WTC11 (cell line): ENCODE data around the gene MMS19. TPM values are rescaled to one million over a fixed set of nuclear protein-coding genes. Genes with fewer than 3 reads are reported as not detected.
"Not testable (repeated sequence)": the region's sequence is repeated elsewhere in the genome, so short reads cannot be mapped to it uniquely, and the experiment has no call there.

Experiments used
- ATAC-seq: fragments of 200-7000 bp; cut with Tn5 transposase; 2 replicates; pipeline ENCODE4 v1.10.0; 2021; ENCODE audit warnings: mild to moderate bottlenecking, moderate library complexity
- CTCF ChIA-PET: fragments of 300-600 bp; sonication (Branson Sonifier 250); formaldehyde crosslinking; loops from one replicate; lab custom pipeline; 2021; ENCODE audit warnings: antibody characterized with exemption; lab: Charles Lee
- POLR2A ChIA-PET: fragments of 350-600 bp; sonication (Branson Sonifier 250); formaldehyde crosslinking; loops from one replicate; lab custom pipeline; 2021; ENCODE audit warnings: antibody characterized with exemption; lab: Charles Lee
- DNase-seq: peaks from one replicate; pipeline ENCODE4 v3.0.0; 2021; ENCODE audit warnings: low spot score
- H3K27ac Mint-ChIP-seq: 2 replicates; pipeline ENCODE4 v1.8.0; 2021; ENCODE audit warnings: mixed read lengths
- H3K27me3 Mint-ChIP-seq: 2 replicates; pipeline ENCODE4 v1.8.0; 2021; ENCODE audit warnings: low read depth, mild to moderate bottlenecking, moderate library complexity, mixed read lengths
- H3K36me3 Mint-ChIP-seq: 2 replicates; pipeline ENCODE4 v1.8.0; 2021; ENCODE audit warnings: mixed read lengths
- H3K4me1 Mint-ChIP-seq: 2 replicates; pipeline ENCODE4 v1.8.0; 2022; ENCODE audit warnings: mixed read lengths
- H3K4me3 Mint-ChIP-seq: 2 replicates; pipeline ENCODE4 v1.8.0; 2021; ENCODE audit warnings: mild to moderate bottlenecking, moderate library complexity, mixed read lengths
- H3K9me3 Mint-ChIP-seq: 2 replicates; pipeline ENCODE4 v1.8.0; 2021; ENCODE audit warnings: mixed read lengths
- AFF4 ChIP-seq: sonication (generic); formaldehyde crosslinking; IDR thresholded peaks from 2 replicates; pipeline ENCODE4 v1.8.1; 2023; ENCODE audit warnings: mild to moderate bottlenecking, missing genetic modification reagents, borderline replicate concordance
- ARID4B ChIP-seq: sonication (generic); formaldehyde crosslinking; IDR thresholded peaks from 2 replicates; pipeline ENCODE4 v1.8.0; 2023; ENCODE audit warnings: missing genetic modification reagents, mild to moderate bottlenecking, borderline replicate concordance
- CREM ChIP-seq: sonication (generic); formaldehyde crosslinking; IDR thresholded peaks from 2 replicates; pipeline ENCODE4 v1.8.1; 2022; ENCODE audit warnings: mild to moderate bottlenecking, missing genetic modification reagents, moderate library complexity
- FOXJ3 ChIP-seq: sonication (generic); formaldehyde crosslinking; IDR thresholded peaks from 2 replicates; pipeline ENCODE4 v1.9.0; 2021; ENCODE audit warnings: missing genetic modification reagents, mild to moderate bottlenecking, borderline replicate concordance
- IRF1 ChIP-seq: sonication (generic); formaldehyde crosslinking; IDR thresholded peaks from 2 replicates; pipeline ENCODE4 v1.8.0; 2023; ENCODE audit warnings: missing genetic modification reagents
- NFE2L1 ChIP-seq: sonication (generic); formaldehyde crosslinking; IDR thresholded peaks from 2 replicates; pipeline ENCODE4 v1.8.1; 2023; ENCODE audit warnings: missing genetic modification reagents
- NR1H2 ChIP-seq: sonication (generic); formaldehyde crosslinking; IDR thresholded peaks from 2 replicates; pipeline ENCODE4 v1.9.0; 2021; ENCODE audit warnings: mild to moderate bottlenecking, moderate library complexity, missing genetic modification reagents
- OVOL2 ChIP-seq: fragments of 250-450 bp; sonication (Bioruptor Pico); IDR thresholded peaks from 2 replicates; pipeline ENCODE4 v1.9.0; 2021; ENCODE audit warnings: mild to moderate bottlenecking, borderline replicate concordance
- RELA ChIP-seq: sonication (generic); formaldehyde crosslinking; IDR thresholded peaks from 2 replicates; pipeline ENCODE4 v1.8.1; 2022; ENCODE audit warnings: missing genetic modification reagents, mild to moderate bottlenecking, borderline replicate concordance
- SMAD3 ChIP-seq: sonication (generic); formaldehyde crosslinking; IDR thresholded peaks from 2 replicates; pipeline ENCODE4 v1.8.0; 2022; ENCODE audit warnings: missing genetic modification reagents, mild to moderate bottlenecking, borderline replicate concordance
- ZBTB43 ChIP-seq: sonication (generic); formaldehyde crosslinking; IDR thresholded peaks from 2 replicates; pipeline ENCODE4 v1.8.1; 2023; ENCODE audit warnings: mild to moderate bottlenecking, missing genetic modification reagents
- ZNF263 ChIP-seq: sonication (generic); formaldehyde crosslinking; IDR thresholded peaks from 2 replicates; pipeline ENCODE4 v1.8.1; 2022; ENCODE audit warnings: low read depth, mild to moderate bottlenecking, moderate library complexity, missing genetic modification reagents
- ZNF317 ChIP-seq: sonication (generic); formaldehyde crosslinking; IDR thresholded peaks from 2 replicates; pipeline ENCODE4 v1.8.1; 2023; ENCODE audit warnings: low read depth, mild to moderate bottlenecking, moderate library complexity, missing genetic modification reagents, borderline replicate concordance
- ZNF416 ChIP-seq: fragments of 250-450 bp; sonication (Bioruptor Pico); IDR thresholded peaks from 2 replicates; pipeline ENCODE4 v1.9.0; 2021; ENCODE audit warnings: mild to moderate bottlenecking, inconsistent platforms
- ZNF671 ChIP-seq: fragments of 250-450 bp; sonication (Bioruptor Pico); IDR thresholded peaks from 2 replicates; pipeline ENCODE4 v1.8.0; 2021; ENCODE audit warnings: mild to moderate bottlenecking
- ZSCAN18 ChIP-seq: fragments of 250-450 bp; sonication (Bioruptor Pico); IDR thresholded peaks from 2 replicates; pipeline ENCODE4 v2.1.2; 2022; ENCODE audit warnings: mild to moderate bottlenecking, moderate library complexity
- total RNA-seq: library from RNA; stranded (reverse); gene quantifications from 3 replicates; pipeline ENCODE4 v1.2.3, GENCODE V29; 2021

MMS19 gene
- total RNA-seq, 1 experiment from 2014 or later, result 135 TPM

GRCh38 chr10:97425964-97426775, 72.1 kb downstream of the MMS19 start, which contains the start of gene PGAM1 (continued):
- TF ChIP-seq FOXJ3 (CRISPR knock-in tag), result no peak
- no peak for TF ChIP-seq AFF4 (CRISPR knock-in tag)
- no peak for TF ChIP-seq ZSCAN18 (CRISPR knock-in tag)
- TF ChIP-seq ZNF416 (CRISPR knock-in tag), result no peak
- TF ChIP-seq CREM (CRISPR knock-in tag), result 0 out of 2 replicates have a peak, but pooled peaks have one; percentile 42
- TF ChIP-seq NFE2L1, result 0 out of 2 replicates have a peak, but pooled peaks have one; percentile 29

GRCh38 chr10:97423757-97424098, 74.5 kb downstream of the MMS19 start:
- H3K27me3 Mint-ChIP-seq, ATAC-seq, POLR2A ChIA-PET, DNase-seq, H3K4me3 Mint-ChIP-seq, H3K9me3 Mint-ChIP-seq: not testable (repeated sequence)
- Mint-ChIP-seq H3K4me1 (peaks cover 23% of the 10 kb centered on the region), H3K36me3 (peaks cover 17% of the 10 kb centered on the region), H3K27ac (peak overlapping the region; percentile 43)
- CTCF ChIA-PET, result interaction anchor here (0.8 to 1.7 kb wide), 4 partner anchors 11 to 23 kb away, joined by 3 to 11 read pairs (median 4); partner anchors contain the start of gene RRP12

GRCh38 chr10:97416565-97416964, 81.7 kb downstream of the MMS19 start:
- POLR2A ChIA-PET, result no interaction called here
- TF ChIP-seq ZNF317 (CRISPR knock-in tag) (no peak), ARID4B (no peak), OVOL2 (CRISPR knock-in tag) (no peak), SMAD3 (CRISPR knock-in tag) (no peak), NR1H2 (CRISPR knock-in tag) (no peak), ZNF671 (CRISPR knock-in tag) (no peak), AFF4 (CRISPR knock-in tag) (no peak), ZNF263 (CRISPR knock-in tag) (no peak), RELA (CRISPR knock-in tag) (no peak), IRF1 (no peak), ZBTB43 (CRISPR knock-in tag) (no peak)

More at GRCh38 chr10:97416565-97416964, 81.7 kb downstream of the MMS19 start:
- H3K27ac Mint-ChIP-seq, result no peak overlapping the region
- H3K9me3 Mint-ChIP-seq, result no peaks in the 10 kb centered on the region
- CTCF ChIA-PET, result no interaction called here
- H3K36me3 Mint-ChIP-seq, result no peaks in the 10 kb centered on the region
- peaks cover 34% of the 10 kb centered on the region for H3K4me1 Mint-ChIP-seq
- DNase-seq (no peak), ATAC-seq (no peak)
- no peak overlapping the region for H3K4me3 Mint-ChIP-seq
- no peaks in the 10 kb centered on the region for H3K27me3 Mint-ChIP-seq
